Islet precursor cell (in vitro differentiated cells): ENCODE measurements around the gene ADAP2.
"Not testable (repeated sequence)": the region's sequence is repeated elsewhere in the genome, so short reads cannot be mapped to it uniquely, and the experiment has no call there.

Experiments
- DNase-seq: peaks from one replicate; pipeline ENCODE4 v3.0.0-alpha.2; 2018

ADAP2 gene, protein sequence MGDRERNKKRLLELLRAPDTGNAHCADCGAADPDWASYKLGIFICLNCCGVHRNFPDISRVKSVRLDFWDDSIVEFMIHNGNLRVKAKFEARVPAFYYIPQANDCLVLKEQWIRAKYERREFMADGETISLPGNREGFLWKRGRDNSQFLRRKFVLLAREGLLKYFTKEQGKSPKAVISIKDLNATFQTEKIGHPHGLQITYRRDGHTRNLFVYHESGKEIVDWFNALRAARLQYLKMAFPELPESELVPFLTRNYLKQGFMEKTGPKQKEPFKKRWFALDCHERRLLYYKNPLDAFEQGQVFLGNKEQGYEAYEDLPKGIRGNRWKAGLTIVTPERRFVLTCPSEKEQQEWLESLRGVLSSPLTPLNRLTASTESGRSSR

DNA sequence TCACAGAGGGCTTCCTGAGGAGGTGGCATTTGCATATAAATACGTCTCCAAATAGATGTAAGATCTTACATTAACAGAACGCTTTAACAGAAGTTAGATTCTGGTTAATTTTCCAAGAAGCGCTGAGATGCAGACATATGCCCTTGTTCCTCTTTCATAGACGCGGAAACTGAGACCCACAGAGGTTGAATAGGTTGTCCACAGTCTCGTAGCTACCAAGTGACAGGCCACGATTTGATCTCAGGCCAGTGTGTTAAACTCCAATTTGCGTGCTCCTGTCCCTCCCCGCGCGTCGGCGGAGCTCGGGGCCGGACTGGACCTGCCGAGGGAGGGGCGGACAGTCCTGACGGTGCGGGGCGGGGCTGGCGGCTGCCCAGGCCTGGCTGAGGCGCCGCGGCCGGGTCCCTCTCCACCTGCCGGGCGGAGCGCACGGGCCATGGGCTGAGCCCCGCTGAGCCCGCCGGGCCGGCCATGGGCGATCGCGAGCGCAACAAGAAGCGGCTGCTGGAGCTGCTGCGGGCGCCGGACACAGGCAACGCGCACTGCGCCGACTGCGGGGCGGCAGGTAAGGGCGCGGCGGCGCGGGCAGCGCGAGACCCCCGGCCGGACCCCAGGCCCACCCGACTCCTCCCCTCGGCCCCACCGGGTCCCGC lies at the start of gene ADAP2:
ADAP2 (plus strand) TSS at position 402 of the 653 bp plus-strand sequence; CDS start at position 472, 70 bp downstream.
- peak; percentile 81 for DNase-seq

- no peak for DNase-seq
Measured at GRCh38 chr17:30886187-30886586, 35.6 kb upstream of the ADAP2 start.

DNA sequence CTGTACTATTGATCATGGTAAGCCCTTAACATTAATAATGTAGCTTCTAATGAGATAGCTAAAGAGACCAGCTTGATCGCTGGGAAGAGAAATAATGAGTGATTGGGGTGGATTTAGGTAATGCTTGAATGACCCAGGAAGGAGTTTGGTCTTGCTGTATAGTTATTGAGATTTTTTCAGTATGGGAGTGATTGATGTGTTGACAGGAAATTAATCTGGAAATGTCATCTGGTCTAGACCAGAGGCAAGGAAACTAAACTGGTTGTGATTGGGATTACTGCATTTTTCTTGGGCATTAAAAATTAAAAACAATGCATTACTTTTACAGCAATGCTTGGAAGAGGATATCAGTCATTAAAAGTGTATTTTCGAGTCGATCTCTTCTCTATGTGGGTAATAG lies 27.5 kb upstream of the ADAP2 start:
- DNase-seq = no peak

GRCh38 chr17:30897311-30897710 lies 24.4 kb upstream of the ADAP2 start:
- no peak for DNase-seq

DNA sequence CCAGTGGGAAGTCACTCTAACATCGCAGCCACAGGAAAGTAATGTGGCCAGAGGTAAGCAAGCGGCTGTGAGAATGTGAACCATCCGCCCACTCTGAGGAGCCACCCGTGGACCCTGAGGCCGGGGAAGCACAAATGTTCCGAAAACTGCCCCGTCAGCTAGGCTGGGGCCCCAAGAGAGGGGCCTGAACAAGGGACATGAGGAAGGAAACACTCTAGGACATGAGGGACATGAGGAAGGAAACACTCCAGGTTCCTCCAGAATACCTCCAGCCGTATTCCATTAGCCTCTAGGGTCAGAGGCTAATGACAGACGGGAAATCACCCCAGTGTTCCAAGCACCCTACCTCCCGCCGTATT lies 16.0 kb upstream of the ADAP2 start:
- DNase-seq = no peak

- DNase-seq = peak; percentile 99
Measured at GRCh38 chr17:30906101-30906911, 15.4 kb upstream of the ADAP2 start, which contains the start of gene TEFM. TEFM (minus strand) TSS chr17:30906238; CDS start chr17:30906198, 40 bp downstream.

DNA sequence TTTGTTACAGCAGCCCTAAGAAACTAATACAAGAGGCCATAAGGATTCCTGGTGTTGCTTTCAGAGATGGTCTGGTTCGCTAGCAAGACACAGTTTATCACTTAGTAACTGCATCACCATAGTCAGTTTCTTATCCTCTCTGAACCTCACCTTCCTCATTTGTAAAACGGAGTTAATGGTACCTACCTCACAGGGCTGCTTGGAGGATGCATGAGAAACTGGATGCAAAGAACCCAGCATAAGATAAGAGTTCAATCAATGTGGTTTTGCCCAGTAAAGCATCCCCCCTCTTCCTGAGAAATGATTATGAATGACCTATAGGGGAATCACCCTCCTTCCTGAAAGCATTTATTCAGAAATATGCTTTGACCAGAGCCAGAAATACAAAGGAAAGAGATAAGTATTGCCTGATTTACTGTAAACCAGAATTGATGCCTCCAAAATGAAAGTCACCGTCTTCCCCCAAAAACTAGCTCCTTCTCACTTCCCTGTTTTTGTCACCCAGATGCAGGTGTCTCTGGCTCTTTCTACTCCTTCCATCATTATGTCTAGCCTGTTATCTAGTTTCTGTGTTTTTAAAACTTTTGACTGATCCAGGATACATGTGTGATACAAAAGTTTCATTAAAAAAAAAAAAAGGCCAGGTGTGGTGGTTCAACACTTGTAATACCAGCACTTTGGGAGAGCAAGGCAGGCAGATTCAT lies 12.9 kb upstream of the ADAP2 start:
- DNase-seq = no peak

GRCh38 chr17:30910151-30910550 lies 11.6 kb upstream of the ADAP2 start:
- not testable (repeated sequence) for DNase-seq

DNA sequence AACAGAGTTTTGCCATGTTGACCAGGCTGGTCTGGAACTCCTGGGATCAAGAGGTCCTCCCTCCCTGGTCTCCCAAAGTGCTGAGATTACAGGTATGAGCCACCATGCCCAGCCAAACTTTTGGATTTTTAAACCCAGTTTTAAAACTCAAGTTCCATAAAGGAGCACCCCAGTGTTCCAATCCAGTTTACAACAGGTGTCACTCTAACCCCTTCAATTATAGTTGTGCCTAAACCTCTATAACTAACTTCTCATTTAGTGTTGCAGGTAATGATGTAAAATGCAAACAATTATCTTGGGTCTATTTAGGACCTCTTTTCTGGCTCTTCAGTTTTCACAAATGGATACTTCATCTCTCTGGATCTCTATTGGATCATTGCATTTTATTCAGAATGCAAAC lies 7.8 kb upstream of the ADAP2 start:
- no peak for DNase-seq

- no peak for DNase-seq
Measured at GRCh38 chr17:30915833-30916611, 5.7 kb upstream of the ADAP2 start.

- DNase-seq = no peak
Measured at GRCh38 chr17:30917050-30917449, 4.7 kb upstream of the ADAP2 start.

- peak; percentile 69 for DNase-seq
Measured at GRCh38 chr17:30920282-30920681, 1.5 kb upstream of the ADAP2 start.

DNA sequence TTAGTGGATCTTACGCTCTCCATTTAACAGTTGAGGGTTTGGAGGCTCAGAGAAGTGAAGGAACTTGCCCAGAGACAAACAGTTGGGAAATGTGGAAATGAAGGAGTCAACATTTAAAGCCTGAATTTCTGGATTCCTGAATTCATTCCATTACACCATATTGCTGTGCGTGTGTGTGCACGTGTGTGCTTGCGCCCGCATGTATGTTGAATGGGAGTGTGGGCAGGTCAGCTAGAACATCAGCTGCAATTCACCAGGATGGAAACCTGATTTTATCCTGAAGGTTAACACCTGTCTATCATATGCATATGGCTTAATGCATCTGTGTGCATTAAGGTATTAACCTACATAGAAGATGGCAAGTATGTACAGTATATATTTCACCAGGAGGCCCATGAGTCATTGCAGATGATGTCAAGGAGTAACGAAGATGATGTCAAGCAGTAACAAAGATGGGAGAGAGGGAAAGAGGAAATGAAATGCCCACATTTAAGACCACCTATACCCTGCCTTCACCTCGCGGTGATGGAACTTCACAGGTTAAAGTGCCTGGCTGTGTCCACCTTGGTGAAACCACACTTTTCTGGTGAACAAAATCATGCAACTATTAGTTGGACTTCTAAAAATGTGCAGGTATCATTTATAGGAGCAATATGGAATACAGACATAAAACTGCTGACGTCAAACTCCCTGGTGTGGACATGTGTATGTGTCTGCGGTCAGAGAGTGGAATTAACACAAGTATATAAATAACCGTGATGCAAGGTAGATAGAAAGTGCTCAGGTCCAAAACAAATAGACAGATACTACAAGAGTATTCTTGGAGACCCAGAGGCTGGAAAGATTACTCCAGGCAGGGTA lies 832 bp upstream of the ADAP2 start:
- no peak for DNase-seq

GRCh38 chr17:30922235-30923030 lies 688 bp downstream of the ADAP2 start:
- DNase-seq = no peak

- no peak for DNase-seq
Measured at GRCh38 chr17:30924341-30924740, 2.6 kb downstream of the ADAP2 start.

DNA sequence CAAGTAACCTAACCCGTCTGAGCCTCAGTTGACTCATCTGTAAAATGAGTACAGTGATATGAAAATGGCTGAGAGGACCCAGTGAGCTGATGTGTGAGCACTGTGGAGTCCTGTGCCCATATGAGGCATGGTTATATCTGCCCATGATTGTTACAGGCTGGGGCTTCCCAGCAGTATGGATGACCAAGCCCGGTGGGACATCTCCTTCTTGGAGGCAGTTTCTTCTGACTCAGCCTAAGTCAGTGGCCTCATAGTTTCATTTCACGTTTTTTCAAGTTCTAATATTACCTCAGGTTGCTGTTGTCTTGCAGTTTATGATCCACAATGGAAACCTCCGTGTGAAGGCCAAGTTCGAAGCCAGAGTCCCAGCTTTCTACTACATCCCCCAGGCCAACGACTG lies 4.8 kb downstream of the ADAP2 start:
- DNase-seq = no peak

DNA sequence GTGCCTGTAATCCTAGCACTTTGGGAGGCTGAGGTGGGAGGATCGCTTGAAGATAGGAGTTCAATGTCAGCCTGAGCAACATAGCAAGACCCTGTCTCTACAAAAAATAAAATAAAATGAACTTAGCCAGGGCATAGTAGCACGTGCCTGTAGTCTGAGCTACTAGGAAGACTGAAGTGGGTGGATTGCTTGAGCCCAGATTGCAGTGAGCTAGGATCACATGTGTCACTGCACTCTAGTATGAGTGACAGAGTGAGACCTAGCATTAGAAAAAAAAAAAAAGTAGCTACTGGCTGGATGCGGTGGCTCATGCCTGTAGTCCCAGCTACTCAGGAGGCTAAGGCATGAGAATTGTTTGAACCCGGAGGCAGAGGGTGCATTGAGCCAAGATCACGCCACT lies 6.0 kb downstream of the ADAP2 start:
- DNase-seq = no peak

DNA sequence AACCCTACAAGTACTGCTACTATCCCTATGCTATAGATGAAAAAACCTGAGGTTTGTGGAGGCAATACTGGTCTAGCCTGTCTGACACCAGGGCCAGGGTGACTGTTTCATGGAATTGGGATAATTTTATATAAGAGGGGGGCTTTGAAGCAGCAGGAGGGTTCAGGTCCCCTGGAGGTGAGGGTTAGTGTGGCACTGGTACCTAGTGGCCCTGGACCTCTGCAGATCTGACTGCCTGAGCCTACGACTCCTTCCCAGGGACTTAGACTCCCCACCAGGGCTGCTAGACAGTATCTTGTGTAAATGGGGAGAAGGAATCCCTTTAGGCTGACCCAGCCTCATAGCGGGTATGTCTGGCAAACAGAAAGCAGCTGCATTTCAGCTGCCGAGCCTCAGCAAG lies 6.8 kb downstream of the ADAP2 start:
- DNase-seq = no peak

GRCh38 chr17:30929081-30929633 lies 7.4 kb downstream of the ADAP2 start:
- DNase-seq = no peak

DNA sequence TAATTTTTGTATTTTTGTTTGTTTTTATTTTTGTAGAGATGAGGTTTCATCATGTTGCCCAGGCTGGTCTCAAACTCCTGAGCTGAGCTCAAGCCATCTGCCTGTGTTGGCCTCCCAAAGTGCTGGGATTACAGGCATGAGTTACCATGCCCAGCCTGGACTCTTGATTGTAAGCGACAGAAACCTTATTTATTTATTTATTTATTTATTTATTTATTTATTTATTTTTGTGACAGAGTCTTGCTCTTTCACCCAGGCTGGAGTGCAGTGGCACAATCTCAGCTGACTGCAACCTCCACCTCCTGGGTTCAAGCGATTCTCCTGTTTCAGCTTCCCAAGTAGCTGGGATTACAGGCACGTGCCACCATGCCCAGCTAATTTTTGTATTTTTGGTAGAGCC lies 8.1 kb downstream of the ADAP2 start:
- not testable (repeated sequence) for DNase-seq
